ENCODE results near the gene ARVCF.
A peak's percentile ranks its signal among the peaks of the same experiment; 100 is the strongest.

ARVCF gene

GRCh38 chr22:19971276-19972124, 45.1 kb downstream of the ARVCF start:
- DNase-seq, result no peak

- DNase-seq, result peak; percentile 83
These were observed 45.9 kb downstream of the ARVCF start for GRCh38 chr22:19970479-19971275.

GRCh38 chr22:19970031-19970478, 46.6 kb downstream of the ARVCF start:
- DNase-seq, result no peak

GRCh38 chr22:19969141-19969928, 47.3 kb downstream of the ARVCF start:
- DNase-seq, result no peak

GRCh38 chr22:19968450-19968891, 48.2 kb downstream of the ARVCF start:
- no peak for DNase-seq

- DNase-seq, result no peak
These were observed 48.7 kb downstream of the ARVCF start for GRCh38 chr22:19967850-19968449.

GRCh38 chr22:19966908-19967750, 49.5 kb downstream of the ARVCF start:
- DNase-seq, result no peak

- DNase-seq, result no peak
These were observed 50.6 kb downstream of the ARVCF start for GRCh38 chr22:19965771-19966709.

- DNase-seq, result no peak
These were observed 51.8 kb downstream of the ARVCF start for GRCh38 chr22:19964701-19965386.

- DNase-seq, result no peak
These were observed 52.6 kb downstream of the ARVCF start for GRCh38 chr22:19963863-19964642.

- peak; percentile 47 for DNase-seq
These were observed 53.5 kb downstream of the ARVCF start for GRCh38 chr22:19962909-19963806.

- peak; percentile 82 for DNase-seq
These were observed 54.2 kb downstream of the ARVCF start for GRCh38 chr22:19962246-19962908.

GRCh38 chr22:19961868-19962245, 54.8 kb downstream of the ARVCF start:
- DNase-seq, result no peak

- no peak for DNase-seq
These were observed 55.4 kb downstream of the ARVCF start for GRCh38 chr22:19961201-19961580.

- DNase-seq, result no peak
These were observed 56.0 kb downstream of the ARVCF start for GRCh38 chr22:19960491-19961200.

- no peak for DNase-seq
These were observed 56.8 kb downstream of the ARVCF start for GRCh38 chr22:19959587-19960490.
